ENCODE results near the gene MESP2. TPM values are rescaled to one million over a fixed set of nuclear protein-coding genes. Genes with fewer than 3 reads are reported as not detected.
"Not testable (repeated sequence)": the region's sequence is repeated elsewhere in the genome, so short reads cannot be mapped to it uniquely, and the experiment has no call there.

The MESP2 gene
- polyA plus RNA-seq, 4 donors = 0.27 to 0.47 (median 0.38) TPM

- DNase-seq (ENCODE audit: low read depth in 4 of 4, low spot score in 2 of 4) = no peak
These were observed 1.7 kb downstream of the MESP2 start for GRCh38 chr15:89777782-89778380.

GRCh38 chr15:89778861-89779260 is 2.7 kb downstream of the MESP2 start:
- no peak for DNase-seq (ENCODE audit: low read depth in 4 of 4, low spot score in 2 of 4)

- DNase-seq (ENCODE audit: low read depth in 4 of 4, low spot score in 2 of 4) = no peak
These were observed 4.5 kb downstream of the MESP2 start for GRCh38 chr15:89780601-89781000.

GRCh38 chr15:89781055-89781454 is 4.9 kb downstream of the MESP2 start:
- DNase-seq (ENCODE audit: low read depth in 4 of 4, low spot score in 2 of 4) = no peak

GRCh38 chr15:89781891-89782618 is 5.9 kb downstream of the MESP2 start:
- DNase-seq (ENCODE audit: low read depth in 4 of 4, low spot score in 2 of 4) = no peak

GRCh38 chr15:89782619-89782950 is 6.5 kb downstream of the MESP2 start:
- not testable (repeated sequence) for DNase-seq (ENCODE audit: low read depth in 4 of 4, low spot score in 2 of 4)

GRCh38 chr15:89783111-89783860 is 7.2 kb downstream of the MESP2 start:
- no peak for DNase-seq (ENCODE audit: low read depth in 4 of 4, low spot score in 2 of 4)

GRCh38 chr15:89783861-89784685 is 7.9 kb downstream of the MESP2 start:
- DNase-seq (ENCODE audit: low read depth in 4 of 4, low spot score in 2 of 4) = no peak

- no peak for DNase-seq (ENCODE audit: low read depth in 4 of 4, low spot score in 2 of 4)
These were observed 8.5 kb downstream of the MESP2 start for GRCh38 chr15:89784686-89784960.

- no peak for DNase-seq (ENCODE audit: low read depth in 4 of 4, low spot score in 2 of 4)
These were observed 9.1 kb downstream of the MESP2 start for GRCh38 chr15:89785064-89785773.

- no peak for DNase-seq (ENCODE audit: low read depth in 4 of 4, low spot score in 2 of 4)
These were observed 9.6 kb downstream of the MESP2 start for GRCh38 chr15:89785774-89786140.

GRCh38 chr15:89787944-89788343 is 11.8 kb downstream of the MESP2 start:
- DNase-seq (ENCODE audit: low read depth in 4 of 4, low spot score in 2 of 4) = no peak

- DNase-seq (ENCODE audit: low read depth in 4 of 4, low spot score in 2 of 4) = not testable (repeated sequence)
These were observed 12.5 kb downstream of the MESP2 start for GRCh38 chr15:89788585-89788984.

GRCh38 chr15:89790206-89790605 is 14.1 kb downstream of the MESP2 start:
- no peak for DNase-seq (ENCODE audit: low read depth in 4 of 4, low spot score in 2 of 4)

GRCh38 chr15:89790661-89791060 is 14.5 kb downstream of the MESP2 start:
- no peak for DNase-seq (ENCODE audit: low read depth in 4 of 4, low spot score in 2 of 4)

- DNase-seq (ENCODE audit: low read depth in 4 of 4, low spot score in 2 of 4) = no peak
These were observed 16.1 kb downstream of the MESP2 start for GRCh38 chr15:89792106-89792805.

- peak in 2 of 4 donors; percentile 41 to 49 for DNase-seq (ENCODE audit: low read depth in 4 of 4, low spot score in 2 of 4)
These were observed 18.6 kb downstream of the MESP2 start for GRCh38 chr15:89794627-89795241.

GRCh38 chr15:89795996-89796395 is 19.9 kb downstream of the MESP2 start:
- no peak for DNase-seq (ENCODE audit: low read depth in 4 of 4, low spot score in 2 of 4)

- no peak for DNase-seq (ENCODE audit: low read depth in 4 of 4, low spot score in 2 of 4)
These were observed 21.6 kb downstream of the MESP2 start for GRCh38 chr15:89797678-89798201.

Data from left renal cortex interstitium (tissue), 4 donors.